OCI-LY3 (cell line): ENCODE data around the gene TMEM30A.

Experiments used
- EZH2phosphoT487 ChIP-seq: fragments of 200-600 bp; shearing (Covaris generic); IDR thresholded peaks from 2 replicates; pipeline ENCODE4 v1.6.1; 2018; ENCODE audit warnings: antibody characterized with exemption, mixed run types, low read depth
- TF ChIP-seq, protein P1 (sequence below): fragments of 200-600, 300-600 bp; sonication (generic); IDR thresholded peaks from 2 replicates; pipeline ENCODE4 v1.5.1; 2014; ENCODE audit warnings: antibody characterized with exemption, low read length, low read depth

DNA sequence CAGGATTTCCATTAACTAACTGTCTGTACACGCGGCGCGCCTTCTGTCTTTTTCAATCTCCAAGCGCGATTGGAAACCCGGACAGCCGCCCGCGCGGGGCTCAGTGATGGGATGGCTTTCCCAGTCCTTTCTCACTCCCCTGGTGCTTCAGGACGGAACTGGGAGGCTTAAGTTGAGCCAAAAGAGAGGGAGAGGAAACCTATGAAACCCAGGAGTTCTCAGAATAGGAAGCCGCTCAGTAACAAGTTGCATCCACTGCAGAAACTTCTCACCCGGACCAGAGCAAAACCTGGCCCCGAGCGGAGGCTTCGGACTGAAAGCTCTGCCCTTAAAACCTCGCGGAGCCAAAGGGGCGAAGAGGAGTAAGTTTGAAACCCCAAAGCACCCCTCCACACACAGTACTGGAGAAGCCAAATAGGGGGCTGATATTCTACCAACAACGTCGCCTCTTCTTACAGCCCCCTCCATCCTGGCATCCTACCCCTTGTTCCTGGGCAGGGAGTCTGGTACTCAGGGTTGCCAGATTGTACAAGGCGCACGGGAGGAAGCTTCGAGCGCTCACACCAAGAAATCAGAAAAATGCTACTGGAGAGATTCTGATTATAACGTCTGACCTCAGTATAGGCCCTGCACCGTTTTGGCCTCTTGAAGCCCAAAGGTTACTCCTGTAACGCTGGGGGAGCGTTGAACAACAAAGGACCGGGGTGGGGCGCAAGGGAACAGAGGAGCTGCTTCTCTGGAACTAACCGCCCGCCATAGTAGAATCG lies 77.8 kb downstream of the TMEM30A start:
- TF ChIP-seq, protein P1, sequence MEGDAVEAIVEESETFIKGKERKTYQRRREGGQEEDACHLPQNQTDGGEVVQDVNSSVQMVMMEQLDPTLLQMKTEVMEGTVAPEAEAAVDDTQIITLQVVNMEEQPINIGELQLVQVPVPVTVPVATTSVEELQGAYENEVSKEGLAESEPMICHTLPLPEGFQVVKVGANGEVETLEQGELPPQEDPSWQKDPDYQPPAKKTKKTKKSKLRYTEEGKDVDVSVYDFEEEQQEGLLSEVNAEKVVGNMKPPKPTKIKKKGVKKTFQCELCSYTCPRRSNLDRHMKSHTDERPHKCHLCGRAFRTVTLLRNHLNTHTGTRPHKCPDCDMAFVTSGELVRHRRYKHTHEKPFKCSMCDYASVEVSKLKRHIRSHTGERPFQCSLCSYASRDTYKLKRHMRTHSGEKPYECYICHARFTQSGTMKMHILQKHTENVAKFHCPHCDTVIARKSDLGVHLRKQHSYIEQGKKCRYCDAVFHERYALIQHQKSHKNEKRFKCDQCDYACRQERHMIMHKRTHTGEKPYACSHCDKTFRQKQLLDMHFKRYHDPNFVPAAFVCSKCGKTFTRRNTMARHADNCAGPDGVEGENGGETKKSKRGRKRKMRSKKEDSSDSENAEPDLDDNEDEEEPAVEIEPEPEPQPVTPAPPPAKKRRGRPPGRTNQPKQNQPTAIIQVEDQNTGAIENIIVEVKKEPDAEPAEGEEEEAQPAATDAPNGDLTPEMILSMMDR = no peak
- no peak for TF ChIP-seq EZH2phosphoT487
